HepG2 (cell line): ENCODE results near the gene UCN2. TPM values are rescaled to one million over a fixed set of nuclear protein-coding genes. Genes with fewer than 3 reads are reported as not detected.

ENCODE experiments used
- HDAC6 ChIP-seq: fragments of 200-600 bp; sonication (generic); IDR thresholded peaks from 2 replicates; pipeline ENCODE4 v1.7.0; 2017; ENCODE audit warnings: mild to moderate bottlenecking, antibody characterized with exemption, low read length, low read depth
- HNRNPUL1 ChIP-seq: fragments of 200-400 bp; formaldehyde crosslinking; IDR thresholded peaks from 2 replicates; pipeline ENCODE4 v1.6.1; 2017; ENCODE audit warnings: low read depth, mild to moderate bottlenecking, low read length, moderate library complexity
- NCOR1 ChIP-seq: fragments of 200-600 bp; sonication (generic); IDR thresholded peaks from 2 replicates; pipeline ENCODE4 v1.7.0; 2017; ENCODE audit warnings: antibody characterized with exemption, low read length, borderline replicate concordance
- SMAD1 ChIP-seq: sonication (generic); formaldehyde crosslinking; IDR thresholded peaks from 2 replicates; pipeline ENCODE4 v1.4.0; 2020; ENCODE audit warnings: missing genetic modification reagents, low read depth, mild to moderate bottlenecking, borderline replicate concordance
- TAF15 ChIP-seq: fragments of 200-400 bp; formaldehyde crosslinking; IDR thresholded peaks from one replicate; pipeline ENCODE4 v1.6.1; 2018; ENCODE audit warnings: mild to moderate bottlenecking, low read depth, low read length; ENCODE audit not compliant: poor library complexity, severe bottlenecking
- ZNF556 ChIP-seq: sonication (generic); formaldehyde crosslinking; IDR thresholded peaks from 2 replicates; pipeline ENCODE4 v1.4.0; 2020; ENCODE audit warnings: mild to moderate bottlenecking, missing genetic modification reagents, borderline replicate concordance
- ZNF674 ChIP-seq: sonication (generic); formaldehyde crosslinking; IDR thresholded peaks from 2 replicates; pipeline ENCODE4 v1.5.0; 2020; ENCODE audit warnings: low read depth, mild to moderate bottlenecking, missing genetic modification reagents
- polyA plus RNA-seq, 8 experiments: library from polyadenylated mRNA; depleted of rRNA in 3 of 8; stranded (reverse) in 7 of 8; unstranded in 1 of 8; fragments of >200 nt; fragmentation: Illumina TruSeq in 4 of 8; extraction: Trizol in 4 of 8; gene quantifications; 2 replicates each; pipeline versions ENCODE4 v1.2.1 to v1.2.3, GENCODE V29; 2011 to 2016; ENCODE audit warnings: low read depth in 4 of 8, missing spikeins in 1 of 8, mixed read lengths in 1 of 8; ENCODE audit not compliant: insufficient read depth in 1 of 8
- total RNA-seq, 5 experiments: library from RNA; depleted of rRNA; stranded (reverse); fragments of >200 nt; fragmentation: Illumina TruSeq; extraction: Trizol; gene quantifications; 2 replicates each; pipeline ENCODE4 v1.2.3, GENCODE V29; 2016; ENCODE audit warnings: low read depth in 1 of 5
- TF ChIP-seq, protein P1 (sequence below): IDR thresholded peaks from 2 replicates; pipeline ENCODE4 v1.6.1; 2012; ENCODE audit warnings: low read depth, low read length, improper control_type of control experiment
- TF ChIP-seq, protein P2 (sequence below): sonication (generic); formaldehyde crosslinking; IDR thresholded peaks from 2 replicates; pipeline ENCODE4 v1.5.0; 2020; ENCODE audit warnings: mild to moderate bottlenecking, missing genetic modification reagents
- TF ChIP-seq, protein P3 (sequence below): sonication (generic); formaldehyde crosslinking; IDR thresholded peaks from 2 replicates; pipeline ENCODE4 v1.8.0; 2022; ENCODE audit warnings: mild to moderate bottlenecking, missing genetic modification reagents; ENCODE audit not compliant: insufficient replicate concordance
- TF ChIP-seq, protein P4 (sequence below): sonication (generic); formaldehyde crosslinking; IDR thresholded peaks from 2 replicates; pipeline ENCODE4 v1.4.0; 2020; ENCODE audit warnings: missing genetic modification reagents
- TF ChIP-seq, protein P5 (sequence below): sonication (generic); formaldehyde crosslinking; IDR thresholded peaks from 2 replicates; pipeline ENCODE4 v1.4.0; 2020; ENCODE audit warnings: mild to moderate bottlenecking, missing genetic modification reagents
- TF ChIP-seq, protein P6 (sequence below): sonication (generic); formaldehyde crosslinking; IDR thresholded peaks from 2 replicates; pipeline ENCODE4 v1.5.1; 2020; ENCODE audit warnings: missing genetic modification reagents, mild to moderate bottlenecking, borderline replicate concordance

Gene UCN2
- total and polyA plus RNA-seq, 2 of the 13 experiments (the other 11 are each of a cell fraction or from before 2014, with no cell fraction given): 0.07 to 1.5 TPM

DNA sequence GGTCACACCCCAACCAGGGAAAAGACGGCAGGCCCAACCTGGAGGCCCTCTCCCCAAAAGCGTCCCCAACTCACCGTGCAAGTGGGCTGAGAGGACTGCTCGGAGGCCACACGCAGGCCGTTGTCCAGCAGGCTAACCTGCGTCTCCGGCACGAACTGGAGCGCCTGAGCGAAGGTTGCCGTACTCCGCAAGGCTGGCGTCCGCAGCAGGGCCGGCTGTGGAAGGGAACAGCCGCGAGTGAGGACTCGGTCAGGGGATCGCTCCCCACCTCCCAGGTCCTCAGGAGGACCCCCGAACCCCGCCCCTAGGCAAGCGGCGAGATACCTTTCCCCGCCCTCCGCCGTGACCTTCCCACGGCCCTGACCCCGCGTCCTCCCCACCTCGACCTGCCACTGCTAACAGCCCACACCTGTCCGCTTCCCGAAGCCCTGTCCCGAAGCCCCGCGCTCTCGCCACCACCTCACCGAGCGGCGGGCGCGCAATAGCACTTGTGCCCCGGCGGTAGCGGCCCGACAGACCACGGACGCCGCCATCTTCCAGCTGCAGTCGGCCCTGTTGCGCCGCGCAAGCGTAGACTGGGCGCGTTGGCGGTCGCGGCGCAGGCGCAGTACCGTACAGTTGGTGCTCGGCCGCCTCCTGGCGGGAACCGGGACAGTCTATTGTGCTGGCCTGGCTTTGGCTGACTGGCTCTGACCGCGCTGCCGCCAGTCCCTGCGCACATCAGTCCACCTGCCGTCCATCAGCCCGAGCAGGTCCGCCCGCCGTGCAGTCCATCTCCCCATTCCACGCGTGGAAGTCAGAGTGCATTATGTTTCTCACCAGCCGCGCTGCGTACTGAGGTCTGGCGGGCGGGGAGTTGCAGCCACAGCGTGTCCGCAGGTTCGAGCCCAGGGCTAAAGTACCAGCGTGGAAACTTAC is 45.8 kb upstream of the UCN2 start, which contains the start of gene UQCRC1 (continued):
- TF ChIP-seq, protein P1, sequence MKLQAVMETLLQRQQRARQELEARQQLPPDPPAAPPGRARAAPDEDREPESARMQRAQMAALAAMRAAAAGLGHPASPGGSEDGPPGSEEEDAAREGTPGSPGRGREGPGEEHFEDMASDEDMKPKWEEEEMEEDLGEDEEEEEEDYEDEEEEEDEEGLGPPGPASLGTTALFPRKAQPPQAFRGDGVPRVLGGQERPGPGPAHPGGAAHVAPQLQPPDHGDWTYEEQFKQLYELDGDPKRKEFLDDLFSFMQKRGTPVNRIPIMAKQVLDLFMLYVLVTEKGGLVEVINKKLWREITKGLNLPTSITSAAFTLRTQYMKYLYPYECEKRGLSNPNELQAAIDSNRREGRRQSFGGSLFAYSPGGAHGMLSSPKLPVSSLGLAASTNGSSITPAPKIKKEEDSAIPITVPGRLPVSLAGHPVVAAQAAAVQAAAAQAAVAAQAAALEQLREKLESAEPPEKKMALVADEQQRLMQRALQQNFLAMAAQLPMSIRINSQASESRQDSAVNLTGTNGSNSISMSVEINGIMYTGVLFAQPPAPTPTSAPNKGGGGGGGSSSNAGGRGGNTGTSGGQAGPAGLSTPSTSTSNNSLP: no peak
- TF ChIP-seq NCOR1 (no peak), HDAC6 (no peak), SMAD1 (peak; percentile 88; the same call in 1 of the 2 replicates), HNRNPUL1 (no peak), ZNF674 (CRISPR knock-in tag) (peak; percentile 95), ZNF556 (CRISPR knock-in tag) (peak; percentile 71; the same call in 1 of the 2 replicates), TAF15 (no peak)
- TF ChIP-seq, protein P2, sequence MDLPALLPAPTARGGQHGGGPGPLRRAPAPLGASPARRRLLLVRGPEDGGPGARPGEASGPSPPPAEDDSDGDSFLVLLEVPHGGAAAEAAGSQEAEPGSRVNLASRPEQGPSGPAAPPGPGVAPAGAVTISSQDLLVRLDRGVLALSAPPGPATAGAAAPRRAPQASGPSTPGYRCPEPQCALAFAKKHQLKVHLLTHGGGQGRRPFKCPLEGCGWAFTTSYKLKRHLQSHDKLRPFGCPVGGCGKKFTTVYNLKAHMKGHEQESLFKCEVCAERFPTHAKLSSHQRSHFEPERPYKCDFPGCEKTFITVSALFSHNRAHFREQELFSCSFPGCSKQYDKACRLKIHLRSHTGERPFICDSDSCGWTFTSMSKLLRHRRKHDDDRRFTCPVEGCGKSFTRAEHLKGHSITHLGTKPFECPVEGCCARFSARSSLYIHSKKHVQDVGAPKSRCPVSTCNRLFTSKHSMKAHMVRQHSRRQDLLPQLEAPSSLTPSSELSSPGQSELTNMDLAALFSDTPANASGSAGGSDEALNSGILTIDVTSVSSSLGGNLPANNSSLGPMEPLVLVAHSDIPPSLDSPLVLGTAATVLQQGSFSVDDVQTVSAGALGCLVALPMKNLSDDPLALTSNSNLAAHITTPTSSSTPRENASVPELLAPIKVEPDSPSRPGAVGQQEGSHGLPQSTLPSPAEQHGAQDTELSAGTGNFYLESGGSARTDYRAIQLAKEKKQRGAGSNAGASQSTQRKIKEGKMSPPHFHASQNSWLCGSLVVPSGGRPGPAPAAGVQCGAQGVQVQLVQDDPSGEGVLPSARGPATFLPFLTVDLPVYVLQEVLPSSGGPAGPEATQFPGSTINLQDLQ: peak; percentile 83
- TF ChIP-seq, protein P3, sequence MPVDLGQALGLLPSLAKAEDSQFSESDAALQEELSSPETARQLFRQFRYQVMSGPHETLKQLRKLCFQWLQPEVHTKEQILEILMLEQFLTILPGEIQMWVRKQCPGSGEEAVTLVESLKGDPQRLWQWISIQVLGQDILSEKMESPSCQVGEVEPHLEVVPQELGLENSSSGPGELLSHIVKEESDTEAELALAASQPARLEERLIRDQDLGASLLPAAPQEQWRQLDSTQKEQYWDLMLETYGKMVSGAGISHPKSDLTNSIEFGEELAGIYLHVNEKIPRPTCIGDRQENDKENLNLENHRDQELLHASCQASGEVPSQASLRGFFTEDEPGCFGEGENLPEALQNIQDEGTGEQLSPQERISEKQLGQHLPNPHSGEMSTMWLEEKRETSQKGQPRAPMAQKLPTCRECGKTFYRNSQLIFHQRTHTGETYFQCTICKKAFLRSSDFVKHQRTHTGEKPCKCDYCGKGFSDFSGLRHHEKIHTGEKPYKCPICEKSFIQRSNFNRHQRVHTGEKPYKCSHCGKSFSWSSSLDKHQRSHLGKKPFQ (CRISPR knock-in tag): peak; percentile 69
- TF ChIP-seq, protein P4, sequence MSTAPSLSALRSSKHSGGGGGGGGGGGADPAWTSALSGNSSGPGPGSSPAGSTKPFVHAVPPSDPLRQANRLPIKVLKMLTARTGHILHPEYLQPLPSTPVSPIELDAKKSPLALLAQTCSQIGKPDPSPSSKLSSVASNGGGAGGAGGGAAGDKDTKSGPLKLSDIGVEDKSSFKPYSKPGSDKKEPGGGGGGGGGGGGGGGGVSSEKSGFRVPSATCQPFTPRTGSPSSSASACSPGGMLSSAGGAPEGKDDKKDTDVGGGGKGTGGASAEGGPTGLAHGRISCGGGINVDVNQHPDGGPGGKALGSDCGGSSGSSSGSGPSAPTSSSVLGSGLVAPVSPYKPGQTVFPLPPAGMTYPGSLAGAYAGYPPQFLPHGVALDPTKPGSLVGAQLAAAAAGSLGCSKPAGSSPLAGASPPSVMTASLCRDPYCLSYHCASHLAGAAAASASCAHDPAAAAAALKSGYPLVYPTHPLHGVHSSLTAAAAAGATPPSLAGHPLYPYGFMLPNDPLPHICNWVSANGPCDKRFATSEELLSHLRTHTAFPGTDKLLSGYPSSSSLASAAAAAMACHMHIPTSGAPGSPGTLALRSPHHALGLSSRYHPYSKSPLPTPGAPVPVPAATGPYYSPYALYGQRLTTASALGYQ (CRISPR knock-in tag): peak; percentile 32; the same call in 1 of the 2 replicates
- TF ChIP-seq, protein P5, sequence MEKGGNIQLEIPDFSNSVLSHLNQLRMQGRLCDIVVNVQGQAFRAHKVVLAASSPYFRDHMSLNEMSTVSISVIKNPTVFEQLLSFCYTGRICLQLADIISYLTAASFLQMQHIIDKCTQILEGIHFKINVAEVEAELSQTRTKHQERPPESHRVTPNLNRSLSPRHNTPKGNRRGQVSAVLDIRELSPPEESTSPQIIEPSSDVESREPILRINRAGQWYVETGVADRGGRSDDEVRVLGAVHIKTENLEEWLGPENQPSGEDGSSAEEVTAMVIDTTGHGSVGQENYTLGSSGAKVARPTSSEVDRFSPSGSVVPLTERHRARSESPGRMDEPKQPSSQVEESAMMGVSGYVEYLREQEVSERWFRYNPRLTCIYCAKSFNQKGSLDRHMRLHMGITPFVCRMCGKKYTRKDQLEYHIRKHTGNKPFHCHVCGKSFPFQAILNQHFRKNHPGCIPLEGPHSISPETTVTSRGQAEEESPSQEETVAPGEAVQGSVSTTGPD (CRISPR knock-in tag): 0 out of 2 replicates have a peak, but pooled peaks have one; percentile 35
- TF ChIP-seq, protein P6, sequence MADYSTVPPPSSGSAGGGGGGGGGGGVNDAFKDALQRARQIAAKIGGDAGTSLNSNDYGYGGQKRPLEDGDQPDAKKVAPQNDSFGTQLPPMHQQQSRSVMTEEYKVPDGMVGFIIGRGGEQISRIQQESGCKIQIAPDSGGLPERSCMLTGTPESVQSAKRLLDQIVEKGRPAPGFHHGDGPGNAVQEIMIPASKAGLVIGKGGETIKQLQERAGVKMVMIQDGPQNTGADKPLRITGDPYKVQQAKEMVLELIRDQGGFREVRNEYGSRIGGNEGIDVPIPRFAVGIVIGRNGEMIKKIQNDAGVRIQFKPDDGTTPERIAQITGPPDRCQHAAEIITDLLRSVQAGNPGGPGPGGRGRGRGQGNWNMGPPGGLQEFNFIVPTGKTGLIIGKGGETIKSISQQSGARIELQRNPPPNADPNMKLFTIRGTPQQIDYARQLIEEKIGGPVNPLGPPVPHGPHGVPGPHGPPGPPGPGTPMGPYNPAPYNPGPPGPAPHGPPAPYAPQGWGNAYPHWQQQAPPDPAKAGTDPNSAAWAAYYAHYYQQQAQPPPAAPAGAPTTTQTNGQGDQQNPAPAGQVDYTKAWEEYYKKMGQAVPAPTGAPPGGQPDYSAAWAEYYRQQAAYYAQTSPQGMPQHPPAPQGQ (CRISPR knock-in tag): no peak
